NCI-H1105 (cell line): Measurements from ENCODE around the gene DGKB.
"Not testable (repeated sequence)": the region's sequence is repeated elsewhere in the genome, so short reads cannot be mapped to it uniquely, and the experiment has no call there.

ENCODE experiments used
- DNase-seq: peaks from one replicate; lab custom pipeline; 2025; lab: John Stamatoyannopoulos, UW

The DGKB gene

GRCh38 chr7:14585232-14585631 is 317.3 kb downstream of the DGKB start:
- no peak for DNase-seq

DNA sequence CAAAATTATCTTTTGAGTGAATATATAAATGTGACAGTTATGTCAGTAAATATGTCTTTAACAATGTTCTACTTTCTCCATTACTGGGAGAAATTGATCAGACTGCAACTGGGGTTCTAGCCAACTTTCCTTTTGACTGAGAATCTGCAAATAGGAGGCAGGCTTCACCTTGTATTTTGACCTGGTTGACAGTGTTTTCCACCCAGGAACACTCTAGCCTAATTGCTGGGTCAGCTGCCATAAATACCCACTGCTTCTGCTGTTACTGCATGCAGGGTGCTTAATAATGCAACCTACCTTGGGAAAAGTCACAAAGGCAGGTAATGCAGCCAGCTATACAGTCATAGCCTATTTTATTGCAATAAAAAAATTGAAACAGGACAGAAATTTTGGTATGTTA is 319.0 kb downstream of the DGKB start:
- DNase-seq: no peak

DNA sequence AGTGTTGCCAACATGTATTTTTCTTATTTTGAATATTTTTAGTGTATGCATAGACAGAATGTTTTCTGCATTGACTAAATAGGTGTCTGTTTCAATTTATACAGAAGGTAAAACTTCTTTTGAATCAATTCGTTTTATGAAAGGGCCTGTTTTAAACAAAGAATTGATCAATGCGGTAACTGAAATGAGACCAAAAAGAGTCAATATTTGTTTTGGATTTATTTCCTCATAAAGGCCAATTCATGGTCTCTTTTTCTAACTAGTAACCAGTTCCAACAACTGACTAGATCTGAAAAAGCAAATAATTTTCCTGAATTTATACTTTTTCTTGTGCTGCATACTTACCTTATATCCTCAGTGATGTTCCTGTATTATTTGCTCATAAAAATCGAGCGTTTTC is 320.5 kb downstream of the DGKB start:
- DNase-seq: no peak

GRCh38 chr7:14579971-14580370 is 322.6 kb downstream of the DGKB start:
- no peak for DNase-seq

GRCh38 chr7:14576578-14576977 is 326.0 kb downstream of the DGKB start:
- no peak for DNase-seq

DNA sequence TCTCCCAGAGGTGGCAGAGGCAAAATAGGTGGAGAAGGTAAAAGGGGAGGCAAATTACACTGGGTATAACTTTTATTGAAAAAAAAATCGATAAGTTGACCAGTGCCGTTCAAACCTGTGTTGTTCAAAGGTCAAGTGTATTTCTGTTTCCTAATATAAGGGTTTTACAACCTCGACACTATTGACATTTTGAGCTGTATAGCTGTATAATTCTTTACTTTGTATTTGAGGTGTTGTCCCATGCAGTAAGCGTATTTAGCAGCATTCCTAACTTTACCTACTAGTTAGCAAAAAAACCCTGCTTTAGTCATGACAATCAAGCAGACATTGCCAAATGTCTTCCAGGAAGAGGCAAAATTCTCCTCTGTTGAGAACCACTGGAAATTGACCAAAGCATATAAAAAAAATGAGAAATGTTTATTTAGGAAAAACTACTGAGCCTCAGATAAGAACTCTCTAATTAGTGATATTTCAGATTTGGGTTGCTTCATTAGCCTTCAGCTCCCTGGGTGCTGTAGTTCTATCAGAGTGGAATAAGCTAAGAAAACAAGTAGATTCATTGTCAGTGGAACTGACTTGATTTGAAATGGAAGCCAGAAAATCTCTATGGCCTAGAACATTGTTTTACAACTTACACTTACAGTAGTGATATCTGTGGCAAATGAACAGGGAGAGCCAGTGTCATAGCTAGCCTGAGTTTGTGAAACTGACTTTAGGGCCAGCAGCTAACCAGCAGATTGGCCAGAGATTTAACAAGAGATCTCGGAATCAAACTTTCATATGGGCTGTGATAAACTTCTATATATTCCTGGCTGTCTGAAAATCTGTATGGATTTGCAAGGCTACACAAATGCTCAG is 331.6 kb downstream of the DGKB start:
- DNase-seq: no peak

GRCh38 chr7:14552060-14552459 is 350.5 kb downstream of the DGKB start:
- no peak for DNase-seq

DNA sequence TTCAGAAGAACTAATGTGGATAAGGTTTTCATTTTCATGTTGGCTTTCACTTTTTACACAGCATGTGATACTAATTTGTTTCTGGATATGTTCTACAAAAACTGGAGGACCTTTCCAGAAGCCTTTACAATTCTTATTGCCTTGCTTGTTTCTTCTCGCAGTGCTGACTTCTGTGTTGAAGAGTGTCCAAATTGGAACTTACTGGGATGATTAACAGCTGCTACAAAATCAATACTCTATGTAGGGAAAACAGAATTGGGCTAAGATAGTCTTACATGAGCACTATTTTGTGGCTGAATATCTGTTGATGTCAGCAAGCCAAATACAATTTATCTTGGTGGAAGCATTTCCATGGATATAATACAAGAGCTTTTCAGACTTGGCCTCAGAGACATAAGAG is 351.2 kb downstream of the DGKB start:
- DNase-seq: no peak

DNA sequence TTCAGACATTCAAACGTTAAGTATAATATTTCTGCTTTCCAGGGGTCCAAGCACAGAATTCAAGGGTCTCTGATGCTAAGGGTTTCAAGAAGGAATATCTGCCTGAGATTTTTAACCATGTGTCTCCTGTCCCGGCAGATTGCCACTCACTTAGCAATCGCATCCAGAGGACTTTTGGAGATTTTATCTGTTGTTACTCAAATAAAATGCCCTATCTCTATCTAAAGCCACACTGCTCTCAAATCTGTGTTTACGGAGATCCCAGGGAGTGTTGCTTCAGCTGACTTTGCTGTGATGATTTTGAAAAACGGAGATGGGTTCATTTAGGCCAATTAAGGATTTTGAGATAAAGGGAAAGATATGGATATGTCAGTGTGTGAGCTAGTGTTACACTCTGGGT is 359.9 kb downstream of the DGKB start:
- DNase-seq: no peak

- no peak for DNase-seq
These were observed 381.4 kb downstream of the DGKB start for GRCh38 chr7:14521183-14521582.

- DNase-seq: no peak
These were observed 392.3 kb downstream of the DGKB start for GRCh38 chr7:14510268-14510667.

- DNase-seq: peak; percentile 92
These were observed 394.9 kb downstream of the DGKB start for GRCh38 chr7:14507617-14508016.

DNA sequence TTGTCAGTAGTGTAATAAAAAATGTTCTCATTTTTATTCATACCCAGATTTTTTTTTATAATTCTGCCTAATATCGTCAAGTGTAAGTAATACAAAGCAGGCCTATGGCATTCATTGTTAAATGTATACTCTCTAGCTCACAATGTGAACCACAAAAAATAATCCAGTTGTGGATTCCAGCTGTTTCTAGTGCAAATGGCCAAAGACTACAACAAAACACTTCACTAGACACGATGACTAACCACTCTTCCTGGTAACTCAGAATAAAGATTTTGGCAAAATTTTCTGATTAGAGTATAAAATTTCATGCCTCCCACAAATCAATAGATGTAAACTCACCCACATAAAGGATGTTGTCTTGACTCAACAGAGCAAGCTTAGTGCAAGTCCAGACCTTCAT is 396.6 kb downstream of the DGKB start:
- no peak for DNase-seq

DNA sequence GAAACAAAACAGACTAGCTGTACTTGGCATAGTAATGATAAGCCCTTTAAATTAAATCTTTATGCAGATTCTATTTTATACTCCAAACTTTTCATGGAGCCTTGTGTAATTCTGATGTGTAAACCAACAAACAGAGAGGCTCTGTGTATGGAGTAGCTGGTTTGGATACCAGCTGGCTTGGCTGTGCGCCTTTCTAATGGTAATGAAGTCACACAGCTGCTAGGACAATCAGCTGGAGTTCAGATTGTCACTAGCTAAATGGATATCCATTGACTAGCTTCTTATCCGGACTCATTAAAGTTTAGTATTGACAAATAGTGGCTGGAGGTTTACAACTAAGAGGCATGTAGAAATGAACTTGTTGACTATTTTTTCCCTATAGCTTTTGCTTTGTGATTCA is 398.4 kb downstream of the DGKB start:
- peak; percentile 64 for DNase-seq

DNA sequence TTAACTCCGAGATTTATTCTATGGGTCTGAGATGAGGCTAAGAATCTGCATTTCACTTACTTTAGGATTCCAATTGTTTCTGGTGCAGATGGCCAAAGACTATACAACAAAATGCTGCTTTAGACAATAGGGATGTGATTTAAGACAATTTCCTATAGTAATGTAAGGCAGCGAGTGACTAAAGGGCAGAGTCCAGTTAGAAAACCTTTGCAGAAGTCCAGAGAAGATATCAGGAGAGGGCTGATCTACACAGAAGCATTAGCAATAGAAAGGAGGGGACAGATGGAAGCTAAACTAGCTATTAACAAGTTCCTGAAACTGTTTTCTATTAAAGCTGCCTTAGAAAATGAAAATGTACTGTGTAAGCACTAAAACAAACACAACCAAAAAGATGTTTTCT is 398.9 kb downstream of the DGKB start:
- DNase-seq: no peak

DNA sequence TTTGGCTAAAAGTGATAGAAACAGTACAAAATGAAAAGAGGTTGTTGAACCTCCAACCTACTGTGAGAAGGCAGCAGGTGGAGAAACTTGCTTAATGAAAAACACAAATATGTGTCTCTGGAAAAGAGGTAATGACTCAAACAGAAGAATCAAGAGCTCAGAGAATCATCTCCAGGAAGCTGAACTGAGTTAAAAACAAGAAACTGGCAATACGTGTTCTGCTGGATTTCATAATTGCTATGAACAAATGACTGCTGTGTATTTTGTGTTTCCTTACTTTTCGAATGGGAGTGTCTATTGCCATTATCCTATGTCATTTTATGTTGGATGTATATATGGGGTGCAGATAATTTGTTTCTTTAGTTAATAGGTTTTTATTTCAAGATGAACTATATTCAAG is 401.1 kb downstream of the DGKB start:
- DNase-seq: no peak

DNA sequence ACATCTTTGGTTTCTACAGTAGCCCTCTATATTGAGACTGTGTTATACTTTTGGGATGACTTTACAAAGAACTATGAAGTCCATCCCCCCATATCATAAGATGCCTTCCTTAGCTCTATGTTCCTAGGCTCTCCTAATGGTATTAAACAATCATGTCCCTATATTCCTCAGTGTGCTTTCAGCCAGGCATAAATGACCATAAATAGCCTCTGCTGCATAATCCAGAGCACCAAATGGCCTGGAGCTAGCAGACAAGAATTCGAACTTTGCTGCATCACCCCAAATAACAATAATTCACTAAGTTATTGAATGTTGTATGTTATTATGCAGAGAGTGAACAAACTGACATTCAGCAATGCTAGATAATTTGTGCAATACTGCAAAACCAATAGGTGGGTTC is 405.2 kb downstream of the DGKB start:
- DNase-seq: no peak

- DNase-seq: no peak
These were observed 406.9 kb downstream of the DGKB start for GRCh38 chr7:14495633-14496032.

DNA sequence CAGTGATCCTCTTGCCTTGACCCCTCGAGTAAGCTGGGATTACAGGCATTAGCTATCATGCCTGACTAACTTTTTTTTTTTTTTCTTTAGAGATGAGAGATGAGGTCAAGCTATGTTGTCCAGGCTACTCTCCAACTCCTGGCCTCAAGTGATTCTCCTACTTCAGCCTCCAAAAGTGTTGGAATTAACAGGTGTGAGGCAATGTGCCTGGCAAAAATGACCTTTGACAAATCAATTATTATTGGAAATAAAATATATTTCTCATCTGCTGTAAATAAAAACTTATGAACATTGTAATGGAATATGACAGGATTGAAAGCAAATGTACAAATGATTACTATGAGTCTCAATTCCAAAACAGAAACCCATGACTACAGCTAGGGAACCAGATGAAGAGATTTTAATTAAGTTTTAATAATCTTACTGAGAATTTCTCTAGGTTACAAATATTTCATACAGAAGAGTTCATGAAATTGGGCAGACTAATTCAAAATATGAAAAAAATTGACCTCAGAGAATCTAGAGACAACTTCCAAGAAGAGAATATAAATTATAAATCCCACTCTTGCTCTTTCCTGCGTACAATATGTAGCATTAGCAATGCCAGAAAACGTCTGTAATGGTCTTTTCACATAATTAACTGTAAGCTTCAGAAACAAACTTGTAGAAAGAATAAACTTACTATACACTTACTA is 414.7 kb downstream of the DGKB start:
- no peak for DNase-seq

DNA sequence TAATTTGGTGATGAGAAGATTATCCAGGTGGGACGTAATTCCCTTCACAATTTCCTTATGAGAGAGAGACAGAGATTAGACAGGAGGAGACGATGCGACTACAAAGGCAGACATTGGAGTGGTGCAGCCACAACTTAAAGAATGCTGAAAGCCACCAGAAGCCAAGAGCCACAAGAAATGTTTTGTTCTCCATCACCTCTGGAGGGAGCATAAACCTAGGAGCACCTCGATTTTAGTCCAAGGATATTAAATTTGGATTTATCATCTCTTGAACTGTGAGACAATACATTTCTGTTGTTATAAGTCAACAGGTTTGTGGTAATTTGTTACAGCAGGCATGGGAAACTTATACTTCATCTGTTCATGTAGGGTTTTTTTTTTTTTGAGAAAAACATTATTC is 418.9 kb downstream of the DGKB start:
- DNase-seq: no peak

GRCh38 chr7:14480281-14480680 is 422.3 kb downstream of the DGKB start:
- peak; percentile 54 for DNase-seq

DNA sequence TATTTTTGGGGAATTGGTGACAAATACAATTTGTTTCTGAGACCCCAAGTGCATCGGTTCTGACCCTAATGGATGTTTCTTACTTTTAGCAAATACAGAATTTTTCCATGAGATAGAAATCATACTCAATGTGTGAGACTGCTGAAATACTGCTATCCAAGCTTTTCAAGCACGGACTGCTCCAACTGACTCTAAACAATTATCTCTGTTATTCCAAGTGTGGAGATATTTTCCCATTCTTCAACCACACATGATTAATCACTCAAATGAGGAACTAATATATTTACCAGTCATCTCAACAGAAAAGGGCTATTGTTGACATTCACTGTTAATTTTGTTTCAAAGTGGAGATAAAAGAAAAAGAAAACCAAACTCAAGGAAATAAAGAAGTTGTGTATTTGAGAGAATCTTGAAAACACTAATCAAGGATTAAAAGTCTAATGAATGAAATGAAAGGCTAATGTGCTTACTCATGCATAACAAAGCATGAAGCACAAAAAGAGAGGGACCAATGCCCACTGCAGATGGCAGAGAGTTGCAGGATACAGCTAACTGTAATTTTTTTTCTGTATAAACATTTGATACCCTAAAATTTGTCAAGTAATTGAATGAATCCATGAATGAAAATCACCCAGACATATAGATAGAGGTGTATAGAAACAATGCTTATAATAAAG is 423.6 kb downstream of the DGKB start:
- no peak for DNase-seq

DNA sequence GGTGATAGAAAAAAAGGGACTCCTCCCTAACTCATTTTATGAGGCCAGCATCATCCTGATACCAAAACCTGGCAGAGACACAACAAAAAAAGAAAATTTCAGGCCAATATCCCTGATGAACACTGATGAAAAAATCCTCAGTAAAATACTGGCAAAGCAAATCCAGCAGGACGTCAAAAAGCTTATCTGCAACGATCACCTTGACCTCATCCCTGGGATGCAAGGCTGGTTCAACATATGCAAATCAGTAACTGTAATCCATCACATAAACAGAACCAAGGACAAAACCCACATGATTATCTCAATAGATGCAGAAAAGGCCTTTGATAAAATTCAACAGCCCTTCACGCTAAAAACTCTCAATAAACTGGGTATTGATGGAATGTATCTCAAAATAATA is 440.8 kb downstream of the DGKB start:
- not testable (repeated sequence) for DNase-seq
